Esophagus muscularis mucosa (tissue), 4 donors: ENCODE results near the gene CXCR2. TPM values are rescaled to one million over a fixed set of nuclear protein-coding genes. Genes with fewer than 3 reads are reported as not detected.
A peak's percentile ranks its signal among the peaks of the same experiment; 100 is the strongest.
"Not testable (repeated sequence)": the region's sequence is repeated elsewhere in the genome, so short reads cannot be mapped to it uniquely, and the experiment has no call there.

Source experiments
- DNase-seq: peaks from one replicate; pipeline ENCODE4 v3.0.0-alpha.2; 2017; ENCODE audit errors: extremely low spot score
- H3K27ac ChIP-seq, 4 donors: fragments of 200-600 bp; sonication (generic); replicated peaks in 1 of 4; 1 replicate in 3 of 4; 2 replicates in 1 of 4; pipeline ENCODE4 v1.5.1; 2016 to 2019; ENCODE audit warnings: mild to moderate bottlenecking in 1 of 4
- H3K27me3 ChIP-seq, 4 donors: fragments of 200-600 bp; sonication (generic); one replicate each; pipeline versions ENCODE4 v1.5.1 to v1.6.0; 2016 to 2019
- H3K36me3 ChIP-seq, 4 donors: fragments of 200-600 bp; sonication (generic); one replicate each; pipeline ENCODE4 v1.5.1; 2016 to 2019
- H3K4me1 ChIP-seq, 4 donors: fragments of 200-600 bp; sonication (generic); one replicate each; pipeline ENCODE4 v1.5.1; 2016 to 2019
- H3K4me3 ChIP-seq, 4 donors: fragments of 200-600 bp; sonication (generic); 1 replicate in 2 of 4; 2 replicates in 2 of 4; pipeline ENCODE4 v1.5.1; 2016 to 2019; ENCODE audit warnings: mild to moderate bottlenecking in 4 of 4, moderate library complexity in 1 of 4
- H3K9me3 ChIP-seq, 4 donors: fragments of 200-600 bp; sonication (generic); 1 replicate in 3 of 4; 2 replicates in 1 of 4; pipeline ENCODE4 v1.5.1; 2016 to 2019
- EP300 ChIP-seq: sonication (generic); formaldehyde crosslinking; IDR thresholded peaks from one replicate; pipeline ENCODE4 v1.6.1; 2017; ENCODE audit warnings: antibody characterized with exemption
- POLR2A ChIP-seq: fragments of 450-650 bp; IDR thresholded peaks from one replicate; pipeline ENCODE4 v1.6.1; 2017; ENCODE audit warnings: antibody characterized with exemption, moderate library complexity, mild to moderate bottlenecking, low read depth
- POLR2AphosphoS5 ChIP-seq, 2 donors: sonication (generic); formaldehyde crosslinking; IDR thresholded peaks; one replicate each; pipeline ENCODE4 v1.6.1; 2017; ENCODE audit warnings: antibody characterized with exemption in 2 of 2
- WGBS: methylation state at CpG from one replicate; pipeline ENCODE4 v1.1.5; 2018; 5-methylcytosine and 5-hydroxymethylcytosine counted together
- intact Hi-C: fragments of 100-400 bp; cut with DNase I; formaldehyde crosslinking; loops from one replicate; pipeline ENCODE4 v1.15.1; 2023
- total RNA-seq, 4 donors: library from RNA; depleted of rRNA; stranded (reverse); fragments of >200 nt; gene quantifications; one replicate each; pipeline versions ENCODE4 v1.1.0 to v1.2.1, GENCODE V29; 2016
- TF ChIP-seq, protein P1 (sequence below), 3 experiments: fragments of 200-600 bp in 2 of 3; fragments of 450-650 bp in 1 of 3; sonication (generic) in 2 of 3; IDR thresholded peaks; one replicate each; pipeline ENCODE4 v1.5.1; 2017 to 2019; ENCODE audit warnings: antibody characterized with exemption in 3 of 3, mild to moderate bottlenecking in 2 of 3, moderate library complexity in 1 of 3

The CXCR2 gene
- total RNA-seq, 4 donors from 2014 or later, result 0.11 to 2.8 (median 0.42) TPM; not detected in 1

DNA sequence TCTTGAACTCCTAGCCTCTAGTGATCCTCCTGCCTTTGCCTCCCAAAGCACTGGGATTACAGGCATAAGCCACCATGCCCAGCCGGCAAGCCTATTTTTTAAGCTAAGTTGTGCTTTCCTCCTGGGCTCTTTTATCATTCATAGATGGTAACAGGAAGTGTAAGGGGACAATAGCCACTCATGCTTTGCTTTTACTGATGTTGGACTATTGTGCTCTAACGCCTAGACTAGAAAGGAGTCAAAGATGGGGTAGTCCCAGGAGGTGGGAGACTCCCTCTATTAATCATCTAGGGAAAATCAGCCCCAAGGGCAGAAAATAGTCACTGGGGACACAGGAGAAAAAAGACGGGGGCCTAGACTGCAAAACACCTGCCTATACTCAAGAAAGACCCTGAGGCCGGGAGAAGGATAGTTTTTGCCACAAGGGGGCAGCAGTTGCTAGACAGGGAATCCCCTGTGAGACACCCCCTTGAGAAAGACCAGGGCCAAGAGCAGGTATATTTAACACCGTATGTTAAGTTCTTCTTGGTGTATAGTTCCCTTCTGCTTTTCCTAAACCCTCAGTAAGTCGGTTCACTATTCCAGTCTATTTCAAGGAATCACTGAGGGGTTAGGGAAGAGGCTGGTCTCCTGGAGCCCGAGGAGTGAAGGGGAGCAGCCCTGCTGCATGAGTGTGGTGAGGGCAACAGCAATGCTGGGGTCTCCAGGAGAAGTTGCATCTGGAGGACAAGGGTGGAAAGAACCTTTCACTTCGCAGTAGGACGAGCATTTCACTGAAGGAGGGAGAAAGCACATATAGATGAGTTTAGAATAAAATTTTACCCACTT is 43.0 kb downstream of the CXCR2 start:
- Histone ChIP-seq H3K9me3 (no peaks in the 10 kb centered on the region), H3K27ac (no peak overlapping the region), H3K4me1 (no peaks in the 10 kb centered on the region), H3K27me3 (peaks cover 0 to 5% (median 0%) of the 10 kb centered on the region in 4 donors), H3K36me3 (no peaks in the 10 kb centered on the region), H3K4me3 (no peak overlapping the region)
- WGBS, result 48% methylated on average over 9 of the region's 9 CpGs
- TF ChIP-seq EP300, result no peak
- TF ChIP-seq, protein P1, sequence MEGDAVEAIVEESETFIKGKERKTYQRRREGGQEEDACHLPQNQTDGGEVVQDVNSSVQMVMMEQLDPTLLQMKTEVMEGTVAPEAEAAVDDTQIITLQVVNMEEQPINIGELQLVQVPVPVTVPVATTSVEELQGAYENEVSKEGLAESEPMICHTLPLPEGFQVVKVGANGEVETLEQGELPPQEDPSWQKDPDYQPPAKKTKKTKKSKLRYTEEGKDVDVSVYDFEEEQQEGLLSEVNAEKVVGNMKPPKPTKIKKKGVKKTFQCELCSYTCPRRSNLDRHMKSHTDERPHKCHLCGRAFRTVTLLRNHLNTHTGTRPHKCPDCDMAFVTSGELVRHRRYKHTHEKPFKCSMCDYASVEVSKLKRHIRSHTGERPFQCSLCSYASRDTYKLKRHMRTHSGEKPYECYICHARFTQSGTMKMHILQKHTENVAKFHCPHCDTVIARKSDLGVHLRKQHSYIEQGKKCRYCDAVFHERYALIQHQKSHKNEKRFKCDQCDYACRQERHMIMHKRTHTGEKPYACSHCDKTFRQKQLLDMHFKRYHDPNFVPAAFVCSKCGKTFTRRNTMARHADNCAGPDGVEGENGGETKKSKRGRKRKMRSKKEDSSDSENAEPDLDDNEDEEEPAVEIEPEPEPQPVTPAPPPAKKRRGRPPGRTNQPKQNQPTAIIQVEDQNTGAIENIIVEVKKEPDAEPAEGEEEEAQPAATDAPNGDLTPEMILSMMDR (IDR thresholded peaks at IDR 0.05), result peak; percentile 47 to 73 (median 54)
- no peak for DNase-seq
- intact Hi-C loops, result no loop called here

DNA sequence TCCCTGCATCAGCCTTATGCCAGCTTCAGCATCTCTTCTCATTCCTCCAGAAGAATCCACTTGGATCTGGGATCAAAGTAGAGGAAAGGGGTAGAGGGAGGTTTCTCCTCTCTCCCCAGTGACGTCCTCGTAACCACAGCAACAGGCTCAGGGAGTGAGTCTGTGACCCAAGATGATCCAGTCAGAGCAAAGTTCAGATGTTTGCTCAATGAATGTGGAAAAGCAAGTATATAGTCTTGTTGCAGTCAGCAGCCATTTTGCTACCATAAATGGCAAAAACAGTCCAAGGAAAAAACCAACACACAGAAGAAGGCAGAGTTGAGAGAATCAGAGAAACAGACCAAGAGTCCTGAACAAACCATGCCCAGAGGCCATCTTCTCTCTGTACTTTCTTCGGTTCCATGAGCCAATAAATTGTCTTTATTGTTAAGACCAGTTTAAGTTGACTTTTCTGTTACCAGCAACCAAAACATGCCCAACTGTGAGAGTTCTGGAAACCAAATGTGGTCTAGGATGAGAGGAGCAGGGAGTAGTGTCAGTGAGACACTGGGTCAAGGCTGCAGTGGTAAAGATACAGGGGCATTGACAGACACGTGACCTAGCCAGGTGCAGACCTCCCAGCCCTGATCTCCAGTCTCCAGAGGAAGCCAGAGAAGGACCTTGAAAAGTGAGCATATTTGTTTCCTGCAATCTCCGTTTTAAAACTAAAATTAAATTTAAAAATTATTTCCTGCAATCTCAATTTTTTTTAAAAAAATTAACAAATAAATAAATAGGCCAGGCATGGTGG is 44.1 kb downstream of the CXCR2 start:
- WGBS, result 83% methylated on average over 5 of the region's 5 CpGs
- H3K27ac ChIP-seq, result no peak overlapping the region
- intact Hi-C loops, result no loop called here
- no peaks in the 10 kb centered on the region for H3K36me3 ChIP-seq
- H3K27me3 ChIP-seq, result peaks cover 0 to 5% (median 0%) of the 10 kb centered on the region in 4 donors
- TF ChIP-seq POLR2A (no peak), POLR2AphosphoS5 (IDR thresholded peaks at IDR 0.05) (no peak), EP300 (no peak)
- TF ChIP-seq, protein P1 (IDR thresholded peaks at IDR 0.05), result no peak
- H3K4me1 ChIP-seq, result no peaks in the 10 kb centered on the region
- no peak for DNase-seq
- no peak overlapping the region for H3K4me3 ChIP-seq
- H3K9me3 ChIP-seq, result no peaks in the 10 kb centered on the region

DNA sequence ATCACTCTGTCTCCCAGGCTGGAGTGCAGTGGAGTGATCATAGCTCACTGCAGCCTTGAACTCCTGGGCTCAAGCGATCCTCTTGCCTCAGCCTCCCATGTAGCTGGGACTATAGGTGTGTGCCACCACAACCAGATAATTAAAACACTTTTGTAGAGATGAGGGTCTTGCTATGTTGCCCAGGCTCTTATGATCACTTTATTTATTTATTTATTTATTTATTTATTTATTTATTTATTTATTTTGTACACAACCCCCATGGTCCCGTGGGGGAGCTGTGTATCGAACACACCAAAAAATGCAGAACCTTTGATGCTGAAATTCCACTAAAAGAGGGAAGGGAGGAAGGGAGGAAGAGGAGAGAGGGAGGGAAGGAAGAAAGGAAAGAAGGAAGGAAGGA is 45.9 kb downstream of the CXCR2 start:
- intact Hi-C loops, H3K4me3 ChIP-seq, H3K4me1 ChIP-seq, H3K27me3 ChIP-seq, H3K27ac ChIP-seq, DNase-seq, H3K36me3 ChIP-seq, H3K9me3 ChIP-seq: not testable (repeated sequence)
- WGBS, result 86% methylated on average over 3 of the region's 3 CpGs

DNA sequence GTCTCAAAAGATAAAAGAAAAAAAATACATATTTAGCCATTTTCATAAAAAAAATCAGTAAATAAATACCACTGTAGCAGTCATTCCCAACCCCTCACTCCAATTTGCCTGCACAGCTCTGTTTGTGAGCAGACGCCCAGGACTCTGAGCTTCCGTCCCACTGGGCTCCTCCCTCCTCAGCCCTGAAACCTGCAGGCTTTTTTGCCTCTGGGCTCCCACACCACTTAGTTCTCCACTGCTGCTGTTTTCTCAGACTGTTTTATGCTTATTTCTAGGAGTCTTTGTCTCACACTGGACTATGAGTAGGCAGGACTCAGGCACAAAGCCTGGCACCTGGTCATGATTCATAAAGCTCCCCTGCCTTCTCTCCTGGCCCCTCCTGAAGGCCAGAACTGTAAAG is 47.0 kb downstream of the CXCR2 start:
- Histone ChIP-seq H3K27me3 (peaks cover 0 to 5% (median 0%) of the 10 kb centered on the region in 4 donors), H3K9me3 (no peaks in the 10 kb centered on the region), H3K4me3 (no peak overlapping the region), H3K27ac (no peak overlapping the region), H3K4me1 (no peaks in the 10 kb centered on the region), H3K36me3 (no peaks in the 10 kb centered on the region)
- TF ChIP-seq, protein P1 (IDR thresholded peaks at IDR 0.05), result no peak
- TF ChIP-seq POLR2AphosphoS5 (IDR thresholded peaks at IDR 0.05), result no peak
- intact Hi-C loops, result no loop called here
- no peak for DNase-seq
- WGBS, result 79% methylated on average over 2 of the region's 2 CpGs

DNA sequence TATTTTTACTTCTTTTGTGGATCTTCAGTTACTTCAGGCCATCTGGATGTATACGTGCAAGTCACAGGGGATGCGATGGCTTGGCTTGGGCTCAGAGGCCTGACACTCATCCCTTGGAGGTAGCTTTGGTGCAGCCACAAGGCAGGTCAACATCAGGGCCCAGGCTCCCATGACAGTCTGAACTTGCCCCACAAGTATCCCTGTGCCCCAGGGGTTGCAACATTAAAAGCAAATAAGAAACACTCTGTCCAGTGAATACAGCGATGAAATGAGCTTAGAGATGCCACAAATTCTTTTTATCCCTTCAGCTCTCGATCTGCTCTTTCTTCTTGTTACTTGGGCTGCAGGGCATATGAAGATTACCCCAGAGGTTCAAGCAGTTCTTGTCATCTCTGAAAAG is 54.0 kb downstream of the CXCR2 start:
- intact Hi-C loops, result loop anchor here (10.0 kb wide), 1 partner anchor 295 kb away; no protein-coding TSS in a partner anchor

More for the DNA sequence above, 54.0 kb downstream of the CXCR2 start:
- H3K9me3 ChIP-seq, result no peaks in the 10 kb centered on the region
- no peaks in the 10 kb centered on the region for H3K27me3 ChIP-seq
- H3K4me1 ChIP-seq, result no peaks in the 10 kb centered on the region
- DNase-seq, result no peak
- no peak overlapping the region for H3K4me3 ChIP-seq
- TF ChIP-seq, protein P1 (IDR thresholded peaks at IDR 0.05), result no peak
- TF ChIP-seq POLR2A, result no peak
- no peak for TF ChIP-seq POLR2AphosphoS5 (IDR thresholded peaks at IDR 0.05)
- no peak for TF ChIP-seq EP300
- no peak overlapping the region for H3K27ac ChIP-seq
- no peaks in the 10 kb centered on the region for H3K36me3 ChIP-seq
- 83% methylated on average over 4 of the region's 4 CpGs for WGBS
